DMS53 (cell line): Measurements from ENCODE around the gene FRMPD1.

ENCODE experiments used
- DNase-seq: peaks from one replicate; lab custom pipeline; 2025; lab: John Stamatoyannopoulos, UW

FRMPD1 gene

GRCh38 chr9:37784616-37785483 lies 134.1 kb downstream of the FRMPD1 start, which contains the start of gene EXOSC3:
Gene EXOSC3 (minus strand): TSS chr9:37785064. CDS start chr9:37785044, 20 bp downstream.
- DNase-seq = peak; percentile 94

GRCh38 chr9:37787059-37787458 lies 136.3 kb downstream of the FRMPD1 start:
- no peak for DNase-seq

- DNase-seq = no peak
These were observed 137.6 kb downstream of the FRMPD1 start for GRCh38 chr9:37788332-37788731.

GRCh38 chr9:37790096-37790495 lies 139.3 kb downstream of the FRMPD1 start:
- DNase-seq = no peak

- no peak for DNase-seq
These were observed 141.4 kb downstream of the FRMPD1 start for GRCh38 chr9:37792122-37792521.

- no peak for DNase-seq
These were observed 145.5 kb downstream of the FRMPD1 start for GRCh38 chr9:37796232-37796631.
